HFFc6 (cell line): ENCODE results near the gene GINS3. TPM values are rescaled to one million over a fixed set of nuclear protein-coding genes. Genes with fewer than 3 reads are reported as not detected.
A peak's percentile ranks its signal among the peaks of the same experiment; 100 is the strongest.

ENCODE experiments used
- DNase-seq: peaks from one replicate; pipeline ENCODE4 v3.0.0-alpha.2; 2018
- H3K27ac Mint-ChIP-seq: 2 replicates; pipeline ENCODE4 v1.8.0; 2020; ENCODE audit warnings: mild to moderate bottlenecking, mixed read lengths
- H3K27me3 Mint-ChIP-seq: 2 replicates; pipeline ENCODE4 v1.8.0; 2021; ENCODE audit warnings: mild to moderate bottlenecking, moderate library complexity, mixed read lengths; ENCODE audit not compliant: insufficient read depth
- H3K36me3 Mint-ChIP-seq: 2 replicates; pipeline ENCODE4 v1.8.0; 2021; ENCODE audit warnings: low read depth, mixed read lengths
- H3K4me1 Mint-ChIP-seq: 2 replicates; pipeline ENCODE4 v1.8.0; 2020; ENCODE audit warnings: low read depth, mixed read lengths
- H3K4me3 Mint-ChIP-seq: 2 replicates; pipeline ENCODE4 v1.8.0; 2020; ENCODE audit warnings: mild to moderate bottlenecking, moderate library complexity, mixed read lengths
- H3K9me3 Mint-ChIP-seq: 2 replicates; pipeline ENCODE4 v1.8.0; 2020; ENCODE audit warnings: mild to moderate bottlenecking, mixed read lengths
- total RNA-seq, 6 experiments: library from RNA; stranded (reverse); fragmentation: NEBNext Ultra II Directional; extraction: Animal tissue kit (Norgen Biotek cat#: 25700); gene quantifications; 2 replicates in 1 of 6; 3 replicates in 5 of 6; pipeline ENCODE4 v1.2.3, GENCODE V29; 2021
- TF ChIP-seq, protein P1 (sequence below): fragments of 200-600 bp; sonication (generic); IDR thresholded peaks from 2 replicates; pipeline ENCODE4 v1.5.0; 2021; ENCODE audit warnings: antibody characterized with exemption, mild to moderate bottlenecking

GINS3 gene
- total RNA-seq, 6 experiments from 2014 or later, result 3.0 to 6.4 (median 5.9) TPM

DNA sequence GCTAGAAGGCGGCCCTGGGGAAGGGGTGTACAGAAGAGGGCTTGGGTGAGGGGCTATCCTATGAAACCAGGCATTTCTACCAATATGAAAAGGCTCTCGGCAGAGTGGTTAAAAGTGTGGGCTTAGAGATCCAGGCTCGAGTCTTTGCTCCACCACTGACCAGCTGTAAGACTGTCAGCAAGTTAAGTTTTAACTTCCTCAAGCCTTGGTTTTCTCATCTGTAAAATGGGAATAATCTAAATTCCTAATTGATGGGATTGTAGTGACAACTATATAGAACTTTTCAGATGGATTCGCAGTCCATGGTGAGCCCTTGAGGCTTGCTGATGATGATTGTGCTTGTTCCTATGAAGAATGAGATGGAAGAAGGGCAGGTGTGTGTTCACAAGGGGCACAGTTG is 57.0 kb downstream of the GINS3 start:
- Mint-ChIP-seq H3K4me1 (peaks cover 11% of the 10 kb centered on the region), H3K27ac (no peak overlapping the region), H3K4me3 (no peak overlapping the region), H3K9me3 (no peaks in the 10 kb centered on the region), H3K27me3 (peaks cover 19% of the 10 kb centered on the region), H3K36me3 (no peaks in the 10 kb centered on the region)
- TF ChIP-seq, protein P1, sequence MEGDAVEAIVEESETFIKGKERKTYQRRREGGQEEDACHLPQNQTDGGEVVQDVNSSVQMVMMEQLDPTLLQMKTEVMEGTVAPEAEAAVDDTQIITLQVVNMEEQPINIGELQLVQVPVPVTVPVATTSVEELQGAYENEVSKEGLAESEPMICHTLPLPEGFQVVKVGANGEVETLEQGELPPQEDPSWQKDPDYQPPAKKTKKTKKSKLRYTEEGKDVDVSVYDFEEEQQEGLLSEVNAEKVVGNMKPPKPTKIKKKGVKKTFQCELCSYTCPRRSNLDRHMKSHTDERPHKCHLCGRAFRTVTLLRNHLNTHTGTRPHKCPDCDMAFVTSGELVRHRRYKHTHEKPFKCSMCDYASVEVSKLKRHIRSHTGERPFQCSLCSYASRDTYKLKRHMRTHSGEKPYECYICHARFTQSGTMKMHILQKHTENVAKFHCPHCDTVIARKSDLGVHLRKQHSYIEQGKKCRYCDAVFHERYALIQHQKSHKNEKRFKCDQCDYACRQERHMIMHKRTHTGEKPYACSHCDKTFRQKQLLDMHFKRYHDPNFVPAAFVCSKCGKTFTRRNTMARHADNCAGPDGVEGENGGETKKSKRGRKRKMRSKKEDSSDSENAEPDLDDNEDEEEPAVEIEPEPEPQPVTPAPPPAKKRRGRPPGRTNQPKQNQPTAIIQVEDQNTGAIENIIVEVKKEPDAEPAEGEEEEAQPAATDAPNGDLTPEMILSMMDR, result no peak
- DNase-seq, result no peak

DNA sequence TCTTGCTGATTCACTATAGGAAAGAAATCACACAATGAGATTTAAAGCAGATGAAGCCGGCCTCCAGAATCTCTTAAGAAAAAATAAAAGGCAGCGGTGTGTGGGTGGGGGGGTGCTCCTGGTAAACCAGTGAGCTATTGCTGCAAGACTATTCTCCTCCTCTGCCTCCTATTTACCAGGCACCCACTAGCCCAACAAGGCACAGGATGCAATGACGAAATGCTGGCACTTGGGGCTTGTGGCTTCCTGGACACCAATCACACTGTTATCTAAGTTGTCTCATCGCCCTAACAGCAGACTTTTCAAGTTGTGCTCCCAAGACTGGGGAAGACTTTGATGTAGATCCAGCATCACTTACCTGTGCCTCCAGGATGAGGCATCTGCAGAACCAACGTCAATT is 57.5 kb downstream of the GINS3 start:
- DNase-seq, result no peak
- Mint-ChIP-seq H3K4me3 (no peak overlapping the region), H3K4me1 (peaks cover 11% of the 10 kb centered on the region), H3K27me3 (peaks cover 19% of the 10 kb centered on the region), H3K36me3 (no peaks in the 10 kb centered on the region), H3K27ac (no peak overlapping the region), H3K9me3 (no peaks in the 10 kb centered on the region)
- TF ChIP-seq, protein P1, result no peak

DNA sequence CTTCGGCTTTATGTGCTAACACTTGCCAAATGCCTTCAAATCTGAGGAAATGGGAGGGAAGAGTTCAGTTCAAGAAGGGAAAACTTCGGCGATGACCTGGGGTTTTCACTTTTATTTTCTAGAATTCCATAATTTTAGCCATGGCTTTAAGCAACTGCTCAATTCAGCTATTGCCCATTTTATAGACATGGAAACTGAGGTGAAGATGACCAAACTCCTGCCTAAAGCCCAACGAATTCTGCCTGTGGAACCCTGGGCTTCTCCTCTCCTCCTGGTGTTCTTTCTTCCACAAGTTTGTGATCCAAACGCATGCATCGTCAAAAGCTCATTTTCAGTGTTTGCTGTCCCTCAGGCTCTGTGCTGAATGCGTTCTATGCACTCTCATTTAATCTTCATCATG is 58.3 kb downstream of the GINS3 start:
- Mint-ChIP-seq H3K4me3 (no peak overlapping the region), H3K36me3 (no peaks in the 10 kb centered on the region), H3K9me3 (no peaks in the 10 kb centered on the region), H3K27ac (no peak overlapping the region), H3K4me1 (peaks cover 11% of the 10 kb centered on the region), H3K27me3 (peaks cover 24% of the 10 kb centered on the region)
- no peak for DNase-seq
- TF ChIP-seq, protein P1, result no peak

DNA sequence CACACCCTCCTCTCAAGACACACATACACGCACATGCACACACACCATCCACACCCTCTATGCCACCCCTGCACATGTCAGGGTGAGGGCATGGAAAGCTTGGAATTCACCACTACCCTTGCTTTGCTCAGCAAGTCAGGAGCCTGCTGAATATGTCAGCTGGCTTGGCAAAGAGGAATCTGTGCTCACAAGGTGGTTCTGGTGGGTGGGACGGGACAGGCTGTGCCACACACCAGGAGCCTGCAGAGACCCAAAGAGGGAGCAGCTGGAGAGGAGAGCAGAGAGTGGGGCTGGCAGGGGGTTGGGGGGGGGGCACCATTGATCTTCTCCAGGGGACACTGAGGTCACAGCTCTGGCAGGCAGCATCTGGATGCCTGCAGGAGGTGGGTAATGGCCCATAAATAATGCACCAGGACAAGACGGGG is 59.0 kb downstream of the GINS3 start:
- Mint-ChIP-seq H3K9me3 (no peaks in the 10 kb centered on the region), H3K36me3 (no peaks in the 10 kb centered on the region), H3K27ac (no peak overlapping the region), H3K27me3 (peaks cover 24% of the 10 kb centered on the region), H3K4me3 (no peak overlapping the region), H3K4me1 (peaks cover 11% of the 10 kb centered on the region)
- DNase-seq, result no peak
- TF ChIP-seq, protein P1, result no peak

DNA sequence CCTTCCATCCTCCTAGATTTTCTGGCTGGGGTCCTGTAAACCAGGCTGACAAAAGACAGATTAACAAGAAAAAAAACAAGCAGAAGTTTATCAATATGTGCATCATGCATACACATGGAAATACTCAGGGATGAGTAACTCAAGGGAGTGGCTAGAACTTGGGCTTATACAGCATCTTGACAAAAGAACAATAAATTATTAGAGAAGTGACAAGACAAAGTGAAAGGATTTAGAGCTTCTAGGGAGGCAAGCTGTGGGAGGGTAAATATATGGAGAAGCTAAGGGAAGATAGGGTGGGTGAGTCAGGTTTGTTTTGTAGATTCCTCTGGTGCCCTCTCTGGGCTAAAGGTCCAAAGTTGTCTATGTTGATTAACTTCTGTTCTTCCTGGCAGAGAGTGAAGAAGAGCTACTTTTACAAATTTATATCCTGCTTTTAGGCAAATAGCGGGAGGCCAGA is 59.7 kb downstream of the GINS3 start:
- Mint-ChIP-seq H3K4me1 (peaks cover 11% of the 10 kb centered on the region), H3K27me3 (peaks cover 28% of the 10 kb centered on the region), H3K9me3 (no peaks in the 10 kb centered on the region), H3K27ac (no peak overlapping the region), H3K36me3 (no peaks in the 10 kb centered on the region), H3K4me3 (no peak overlapping the region)
- DNase-seq, result peak; percentile 65
- TF ChIP-seq, protein P1, result no peak

DNA sequence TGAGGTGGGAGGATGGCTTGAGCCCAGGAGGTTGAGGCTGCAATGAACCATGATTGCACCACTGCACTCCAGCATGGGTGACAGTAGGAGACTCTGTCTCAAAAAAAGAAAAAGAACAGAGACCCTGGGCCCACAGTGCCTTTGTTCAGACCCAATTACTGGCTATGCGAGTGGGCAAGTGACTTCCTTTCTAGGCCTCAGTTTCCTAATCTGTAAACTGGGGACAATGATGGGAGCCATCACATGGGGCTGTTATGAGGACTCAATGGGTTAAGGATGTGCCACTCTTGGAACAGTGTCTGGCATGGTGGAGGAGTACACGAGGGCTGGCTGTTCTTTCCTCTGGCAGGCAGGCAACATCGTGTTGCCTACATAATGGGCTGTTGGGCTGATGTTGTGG is 60.4 kb downstream of the GINS3 start:
- H3K36me3 Mint-ChIP-seq, result no peaks in the 10 kb centered on the region
- DNase-seq, result no peak
- no peak overlapping the region for H3K27ac Mint-ChIP-seq
- no peak overlapping the region for H3K4me3 Mint-ChIP-seq
- TF ChIP-seq, protein P1, result no peak
- peaks cover 26% of the 10 kb centered on the region for H3K27me3 Mint-ChIP-seq
- H3K9me3 Mint-ChIP-seq, result no peaks in the 10 kb centered on the region
- H3K4me1 Mint-ChIP-seq, result peaks cover 11% of the 10 kb centered on the region
